Activated naive CD4-positive, alpha-beta T cell treated with anti-CD3 and anti-CD28 coated beads, Interleukin-2, amount 50 U/mL, for 24 hours (primary cell): ENCODE measurements around the gene FAM171A1.
"Not testable (repeated sequence)": the region's sequence is repeated elsewhere in the genome, so short reads cannot be mapped to it uniquely, and the experiment has no call there.

Experiments
- H3K27ac Mint-ChIP-seq: one replicate; pipeline ENCODE4 v1.8.0; 2021; ENCODE audit warnings: mild to moderate bottlenecking, mixed read lengths
- H3K27me3 Mint-ChIP-seq: one replicate; pipeline ENCODE4 v1.8.0; 2021; ENCODE audit warnings: mixed read lengths
- H3K36me3 Mint-ChIP-seq: one replicate; pipeline ENCODE4 v1.8.0; 2021; ENCODE audit warnings: mixed read lengths
- H3K4me1 Mint-ChIP-seq: one replicate; pipeline ENCODE4 v1.8.0; 2021; ENCODE audit warnings: mixed read lengths
- H3K4me3 Mint-ChIP-seq: one replicate; pipeline ENCODE4 v1.8.0; 2021; ENCODE audit warnings: mild to moderate bottlenecking, mixed read lengths
- H3K9me3 Mint-ChIP-seq: one replicate; pipeline ENCODE4 v1.8.0; 2021; ENCODE audit warnings: mixed read lengths

The FAM171A1 gene

DNA sequence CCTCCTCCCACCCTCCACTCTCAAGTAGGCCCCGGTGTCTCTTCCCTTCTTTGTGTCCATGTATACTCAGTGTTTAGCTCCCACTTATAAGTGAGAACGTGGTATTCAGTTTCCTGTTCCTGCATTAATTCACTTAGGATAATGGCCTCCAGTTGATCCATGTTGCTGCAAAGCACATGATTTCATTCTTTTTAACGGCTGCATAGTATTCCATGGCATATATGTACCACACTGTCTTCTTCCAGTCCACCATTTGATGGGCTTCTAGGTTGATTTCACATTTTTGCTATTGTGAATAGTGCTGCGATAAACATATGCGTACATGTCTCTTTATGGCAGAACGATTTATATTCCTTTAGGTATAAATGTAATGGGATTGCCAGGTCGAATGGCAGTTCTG, 51.0 kb downstream of the FAM171A1 start:
- H3K36me3 Mint-ChIP-seq: no peaks in the 10 kb centered on the region
- H3K9me3 Mint-ChIP-seq: no peaks in the 10 kb centered on the region
- no peaks in the 10 kb centered on the region for H3K4me1 Mint-ChIP-seq
- H3K4me3 Mint-ChIP-seq: no peak overlapping the region
- H3K27me3 Mint-ChIP-seq: no peaks in the 10 kb centered on the region
- peak overlapping the region; percentile 43 for H3K27ac Mint-ChIP-seq

DNA sequence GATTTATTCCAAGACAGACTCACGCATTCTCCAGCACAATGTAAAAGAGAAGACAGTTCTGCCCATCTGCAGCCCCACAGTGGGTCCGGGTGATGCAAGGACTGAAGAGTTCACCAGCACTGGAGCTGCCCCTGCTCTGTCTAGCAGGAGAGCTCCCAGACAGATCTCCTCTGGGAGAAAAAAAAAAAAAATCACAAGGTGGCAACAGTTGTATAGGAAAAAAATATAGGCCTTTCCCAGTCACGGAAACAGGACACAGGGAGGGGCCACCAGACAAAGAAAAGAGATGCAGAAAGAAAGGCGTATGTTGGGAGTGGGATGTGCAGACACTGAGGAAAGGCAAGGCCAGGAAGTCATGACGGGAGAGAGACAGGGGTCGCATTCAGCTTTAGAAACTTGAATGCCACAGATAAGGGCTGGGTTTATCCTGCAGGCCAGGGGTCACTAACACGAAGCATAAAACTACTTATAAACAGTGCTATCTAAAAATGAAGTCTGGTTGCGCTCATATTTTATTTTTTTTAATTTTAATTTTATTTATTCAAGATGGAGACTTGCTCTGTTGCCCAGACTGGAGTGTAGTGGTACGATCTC, 54.1 kb downstream of the FAM171A1 start:
- H3K4me1 Mint-ChIP-seq: no peaks in the 10 kb centered on the region
- no peaks in the 10 kb centered on the region for H3K9me3 Mint-ChIP-seq
- no peak overlapping the region for H3K4me3 Mint-ChIP-seq
- H3K36me3 Mint-ChIP-seq: no peaks in the 10 kb centered on the region
- H3K27ac Mint-ChIP-seq: no peak overlapping the region
- no peaks in the 10 kb centered on the region for H3K27me3 Mint-ChIP-seq

DNA sequence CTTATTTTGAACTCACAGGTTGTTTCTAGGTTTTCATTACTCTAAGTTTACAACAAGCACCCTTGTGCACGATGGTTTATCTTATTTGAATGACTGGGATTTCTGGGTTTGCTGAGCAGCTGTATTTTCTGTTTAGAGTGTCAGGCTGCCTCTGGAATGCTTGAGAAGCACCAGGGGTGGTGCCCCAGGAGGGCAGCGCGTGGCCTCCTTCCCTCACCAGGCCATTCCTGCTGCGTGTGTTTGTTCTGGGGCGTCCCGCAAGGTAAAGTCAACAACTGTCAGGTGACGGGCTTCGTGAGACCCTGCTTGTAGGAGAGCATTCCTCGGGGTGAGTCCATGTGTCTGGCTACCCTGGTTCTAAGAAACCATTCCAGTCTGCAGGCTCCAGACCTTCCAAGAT, 54.9 kb downstream of the FAM171A1 start:
- no peaks in the 10 kb centered on the region for H3K36me3 Mint-ChIP-seq
- H3K9me3 Mint-ChIP-seq: no peaks in the 10 kb centered on the region
- H3K27ac Mint-ChIP-seq: no peak overlapping the region
- no peaks in the 10 kb centered on the region for H3K27me3 Mint-ChIP-seq
- no peak overlapping the region for H3K4me3 Mint-ChIP-seq
- no peaks in the 10 kb centered on the region for H3K4me1 Mint-ChIP-seq

DNA sequence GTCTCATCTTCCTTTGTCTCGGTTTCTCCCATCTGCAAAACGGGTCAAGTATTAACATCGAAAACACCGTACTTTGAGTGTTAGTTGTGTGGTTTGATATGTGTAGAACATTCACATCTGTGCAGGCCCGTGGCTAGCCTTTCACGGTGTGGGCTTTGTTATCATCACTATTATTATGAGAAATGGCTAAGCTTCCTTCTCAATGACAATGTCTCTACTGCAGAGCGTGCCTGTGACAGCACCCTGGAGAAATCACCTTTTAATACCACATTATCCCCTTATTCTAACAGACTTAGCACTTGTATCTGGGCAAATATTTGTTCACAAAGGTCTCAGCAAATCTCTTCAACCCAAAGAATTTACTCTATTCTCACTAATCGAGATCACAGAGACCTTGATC, 55.8 kb downstream of the FAM171A1 start:
- H3K27ac Mint-ChIP-seq: no peak overlapping the region

DNA sequence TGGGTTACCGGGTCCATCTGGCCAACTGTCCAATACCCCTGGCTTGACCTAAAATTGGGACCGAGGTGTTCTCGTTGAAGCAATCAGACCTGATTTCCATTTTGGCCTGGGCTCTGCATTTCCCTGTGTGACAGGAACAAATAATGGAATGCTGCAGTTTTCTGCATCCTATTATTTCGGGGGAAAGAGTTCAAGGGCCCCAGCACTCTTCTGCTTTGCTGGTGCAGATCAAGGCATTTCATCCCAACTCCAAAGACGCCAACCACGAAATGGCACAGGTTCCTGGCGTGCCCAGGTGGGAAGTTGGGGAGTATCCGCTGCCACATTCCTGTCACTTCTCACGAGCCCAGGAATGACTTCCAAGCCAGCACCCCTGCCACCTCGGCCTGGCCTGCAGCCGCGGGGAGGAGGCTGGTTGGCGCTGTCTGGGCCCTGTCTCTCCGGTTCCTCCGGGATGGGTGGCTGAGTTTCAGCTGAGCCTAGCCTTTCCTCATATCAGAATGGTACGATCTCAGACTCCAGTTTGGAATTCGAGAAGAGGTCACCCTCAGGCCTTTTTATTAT, 56.5 kb downstream of the FAM171A1 start:
- Mint-ChIP-seq H3K4me3 (no peak overlapping the region), H3K27ac (no peak overlapping the region), H3K36me3 (no peaks in the 10 kb centered on the region), H3K9me3 (no peaks in the 10 kb centered on the region), H3K4me1 (no peaks in the 10 kb centered on the region), H3K27me3 (no peaks in the 10 kb centered on the region)

More for the DNA sequence above, 55.8 kb downstream of the FAM171A1 start:
- Mint-ChIP-seq H3K4me3 (no peak overlapping the region), H3K4me1 (no peaks in the 10 kb centered on the region), H3K9me3 (no peaks in the 10 kb centered on the region), H3K36me3 (no peaks in the 10 kb centered on the region), H3K27me3 (no peaks in the 10 kb centered on the region)

DNA sequence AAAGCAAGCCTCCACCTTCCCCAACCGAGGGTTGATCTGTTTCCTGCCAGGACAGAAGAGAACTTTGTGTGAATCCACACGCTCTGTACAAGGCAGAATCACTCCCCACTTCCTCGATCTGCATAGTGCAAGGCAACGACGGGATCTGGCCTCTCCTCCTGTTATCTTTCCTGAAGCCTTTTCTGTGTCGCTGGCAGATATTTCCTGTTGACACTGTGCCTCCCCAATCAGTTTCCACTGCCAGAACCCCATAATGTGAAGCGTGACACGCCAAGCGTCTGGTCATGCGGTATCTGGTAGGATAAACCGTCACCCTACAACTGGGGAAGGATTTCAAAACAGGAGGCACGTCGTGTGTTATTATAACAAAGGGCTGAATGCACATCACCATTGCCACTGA, 57.2 kb downstream of the FAM171A1 start:
- Mint-ChIP-seq H3K4me1 (no peaks in the 10 kb centered on the region), H3K36me3 (no peaks in the 10 kb centered on the region), H3K27me3 (no peaks in the 10 kb centered on the region), H3K4me3 (no peak overlapping the region), H3K9me3 (no peaks in the 10 kb centered on the region), H3K27ac (no peak overlapping the region)

DNA sequence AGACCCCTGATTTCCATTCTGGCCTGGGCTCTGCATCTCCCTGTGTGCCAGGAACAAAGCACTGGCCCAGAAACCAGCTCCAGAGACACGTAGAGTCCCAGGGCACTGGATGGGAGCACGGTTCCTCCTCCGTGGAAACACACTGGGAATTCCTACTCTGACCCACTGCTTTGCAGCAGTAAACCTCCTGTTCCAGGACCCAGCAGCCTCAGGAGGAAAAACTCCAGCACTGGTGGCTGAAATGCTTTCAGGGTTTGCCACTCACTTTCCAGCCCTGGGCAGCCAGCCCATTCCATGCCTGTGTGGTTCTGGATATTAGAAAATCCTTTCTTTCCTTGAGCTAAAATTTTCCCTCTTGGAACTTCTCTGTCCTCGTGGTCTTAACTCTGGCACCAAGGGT, 58.0 kb downstream of the FAM171A1 start:
- no peaks in the 10 kb centered on the region for H3K4me1 Mint-ChIP-seq
- H3K36me3 Mint-ChIP-seq: no peaks in the 10 kb centered on the region
- no peak overlapping the region for H3K27ac Mint-ChIP-seq
- H3K9me3 Mint-ChIP-seq: no peaks in the 10 kb centered on the region
- H3K4me3 Mint-ChIP-seq: no peak overlapping the region
- H3K27me3 Mint-ChIP-seq: no peaks in the 10 kb centered on the region

DNA sequence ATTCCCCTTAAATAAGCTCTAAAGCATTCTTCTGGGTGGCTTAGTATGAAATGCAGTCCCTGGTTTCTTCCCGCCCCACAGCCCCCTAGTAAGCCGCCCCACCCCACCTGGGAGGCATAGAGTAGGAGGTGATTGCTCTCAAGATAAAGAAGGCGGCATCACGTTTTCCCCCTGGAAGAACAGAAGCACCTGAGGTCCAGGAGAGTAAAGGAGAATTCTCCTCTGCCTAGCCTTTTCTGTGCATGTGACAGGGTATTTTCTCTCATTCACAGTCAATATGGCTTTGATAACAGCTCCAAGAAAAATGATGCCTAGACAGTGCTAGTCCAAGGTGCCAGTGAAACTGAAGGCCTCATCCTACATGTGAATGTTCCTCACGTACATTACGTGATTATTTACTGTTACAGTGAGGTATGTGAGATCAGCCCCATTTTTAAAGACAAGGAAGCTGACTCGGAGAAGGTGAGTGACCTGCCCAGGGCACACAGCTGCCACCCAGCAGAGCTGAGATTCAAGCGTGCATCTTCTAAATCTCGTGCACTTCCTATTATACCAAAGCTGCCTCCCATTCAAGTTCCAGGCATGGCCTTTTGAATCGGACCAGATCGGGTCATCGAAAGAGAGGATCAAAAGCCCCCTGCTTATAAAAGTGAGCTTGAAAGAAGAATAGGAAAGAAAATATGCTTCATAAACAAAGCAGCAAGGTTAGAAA, 59.4 kb downstream of the FAM171A1 start:
- Mint-ChIP-seq H3K27me3 (no peaks in the 10 kb centered on the region), H3K4me1 (no peaks in the 10 kb centered on the region), H3K9me3 (no peaks in the 10 kb centered on the region), H3K4me3 (no peak overlapping the region), H3K36me3 (no peaks in the 10 kb centered on the region), H3K27ac (no peak overlapping the region)

DNA sequence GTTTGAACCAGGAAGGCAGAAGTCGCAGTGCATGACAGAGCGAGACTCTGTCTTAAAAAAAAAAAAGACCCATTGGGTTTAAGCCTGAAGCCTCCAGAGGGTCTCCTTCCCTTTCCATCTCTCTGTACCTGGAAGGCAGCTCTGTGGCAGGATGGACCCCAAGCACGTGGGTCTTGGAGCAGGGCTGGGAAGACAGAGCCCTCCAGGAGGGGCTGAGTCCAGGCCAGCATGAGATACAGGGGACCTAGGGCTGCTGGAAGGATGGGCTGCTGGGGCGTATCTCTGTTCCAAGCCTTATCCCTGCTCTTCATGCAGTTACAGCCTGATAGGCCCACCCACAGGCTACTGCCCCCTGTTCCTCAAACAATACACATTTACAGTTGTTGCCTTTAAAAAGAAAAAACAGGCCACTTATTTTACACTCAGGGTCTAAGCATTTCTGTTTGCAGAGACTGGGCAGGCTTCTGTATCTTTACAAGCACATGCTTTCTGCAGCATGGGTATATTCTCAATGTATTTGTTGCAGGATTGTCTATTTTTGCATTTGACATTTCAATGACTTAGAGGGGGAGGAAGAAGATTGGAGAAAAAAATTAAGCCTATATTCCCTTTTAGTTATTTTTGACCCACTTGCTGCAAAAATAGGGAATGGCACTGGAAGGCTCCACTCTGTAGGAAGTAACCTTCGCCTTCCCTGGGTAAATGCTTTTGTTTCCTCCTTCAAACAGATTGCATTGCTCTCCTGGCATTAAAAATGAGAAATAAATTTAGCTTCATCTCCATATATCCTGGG, 60.1 kb downstream of the FAM171A1 start:
- no peak overlapping the region for H3K27ac Mint-ChIP-seq
- no peaks in the 10 kb centered on the region for H3K36me3 Mint-ChIP-seq
- H3K4me3 Mint-ChIP-seq: no peak overlapping the region
- H3K4me1 Mint-ChIP-seq: no peaks in the 10 kb centered on the region
- no peaks in the 10 kb centered on the region for H3K9me3 Mint-ChIP-seq
- H3K27me3 Mint-ChIP-seq: no peaks in the 10 kb centered on the region

DNA sequence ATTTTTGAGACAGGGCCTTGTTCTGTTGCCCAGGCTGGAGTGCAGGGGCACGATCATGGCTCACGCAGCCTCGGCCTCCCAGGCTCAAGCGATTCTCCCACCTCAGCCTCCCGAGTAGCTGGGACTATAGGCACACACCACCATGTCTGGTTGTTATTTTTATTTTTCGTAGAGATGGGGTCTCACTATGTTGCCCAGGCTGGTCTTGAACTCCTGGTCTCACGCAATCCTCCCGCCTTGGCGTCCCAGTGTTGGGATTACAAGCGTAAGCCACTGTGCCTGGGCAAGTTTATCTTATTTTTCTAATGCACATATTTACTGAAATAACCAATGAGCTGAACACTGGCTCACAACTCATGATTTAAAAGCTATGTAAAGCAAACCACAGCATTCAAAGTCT, 61.9 kb downstream of the FAM171A1 start:
- H3K4me3 Mint-ChIP-seq: no peak overlapping the region
- H3K36me3 Mint-ChIP-seq: no peaks in the 10 kb centered on the region
- H3K27ac Mint-ChIP-seq: no peak overlapping the region
- H3K4me1 Mint-ChIP-seq: no peaks in the 10 kb centered on the region
- no peaks in the 10 kb centered on the region for H3K9me3 Mint-ChIP-seq
- no peaks in the 10 kb centered on the region for H3K27me3 Mint-ChIP-seq

DNA sequence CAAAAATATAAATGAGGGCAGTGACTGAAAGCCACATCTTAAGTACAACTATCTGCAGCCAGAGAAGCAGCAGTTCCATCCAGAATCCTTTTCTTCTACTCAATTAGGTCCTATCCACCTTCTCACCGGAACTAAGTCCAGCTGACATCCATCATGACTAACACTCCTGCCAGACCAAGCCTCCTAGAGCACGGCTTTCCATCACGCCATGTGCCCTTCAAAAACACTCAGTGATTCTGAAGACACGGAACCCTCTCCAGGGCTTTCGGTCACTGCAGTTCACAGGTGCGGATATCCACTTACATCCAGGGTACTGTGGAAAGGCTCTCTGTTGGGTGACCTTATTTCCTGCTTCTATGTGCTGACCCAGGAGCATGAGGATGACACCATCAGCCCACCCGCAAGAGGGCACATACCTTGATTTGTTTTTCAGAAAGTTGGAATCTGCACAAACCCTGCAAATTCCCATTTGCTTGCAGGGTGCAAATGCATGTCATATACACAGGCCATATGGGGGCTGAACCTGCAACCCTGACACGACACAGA, 64.3 kb downstream of the FAM171A1 start:
- Mint-ChIP-seq H3K4me1 (no peaks in the 10 kb centered on the region), H3K9me3 (no peaks in the 10 kb centered on the region), H3K36me3 (no peaks in the 10 kb centered on the region), H3K27me3 (no peaks in the 10 kb centered on the region), H3K27ac (no peak overlapping the region), H3K4me3 (no peak overlapping the region)

DNA sequence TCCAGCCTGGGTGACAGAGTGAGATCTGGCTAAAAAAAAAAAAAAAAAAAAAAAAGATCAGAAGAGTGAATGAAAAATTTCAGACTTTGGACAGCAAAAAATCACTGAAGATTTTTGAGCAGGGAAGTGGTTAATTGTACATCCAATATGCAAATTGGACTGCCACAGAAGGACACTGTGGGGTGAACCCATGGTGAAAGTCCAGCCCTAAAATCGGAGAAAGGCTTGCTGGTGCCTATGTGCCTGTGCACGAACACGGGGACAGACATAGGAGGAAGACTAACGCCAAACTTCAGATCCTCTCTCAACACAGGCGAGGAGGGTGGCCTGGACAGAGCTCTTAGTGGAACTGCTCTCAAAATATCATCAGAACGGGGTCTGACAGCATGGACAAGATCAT, 65.5 kb downstream of the FAM171A1 start:
- Mint-ChIP-seq H3K27me3 (peaks cover under 1% of the 10 kb centered on the region), H3K4me3 (no peak overlapping the region), H3K27ac (no peak overlapping the region), H3K9me3 (no peaks in the 10 kb centered on the region), H3K36me3 (no peaks in the 10 kb centered on the region), H3K4me1 (no peaks in the 10 kb centered on the region)

DNA sequence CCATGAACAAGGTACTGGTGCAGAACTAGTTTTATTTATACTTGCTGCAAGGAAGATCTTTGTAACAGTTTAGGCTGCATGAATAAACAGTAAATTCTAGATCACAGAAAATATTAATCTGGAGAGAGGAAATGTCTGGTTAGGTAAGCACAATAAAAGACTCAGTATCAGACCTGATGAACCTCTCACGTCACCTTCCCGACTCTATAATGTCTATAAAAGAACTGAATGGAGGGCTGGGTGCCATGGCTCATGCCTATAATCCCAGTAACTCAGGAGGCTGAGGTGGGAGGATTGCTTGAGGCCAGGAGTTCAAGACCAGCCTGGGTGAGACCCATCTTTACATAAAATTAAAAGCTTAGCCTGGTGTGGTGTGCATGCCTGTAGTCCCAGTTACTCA, 65.9 kb downstream of the FAM171A1 start:
- Mint-ChIP-seq H3K27ac (no peak overlapping the region), H3K4me3 (no peak overlapping the region), H3K27me3 (peaks cover 2% of the 10 kb centered on the region), H3K36me3 (no peaks in the 10 kb centered on the region), H3K9me3 (no peaks in the 10 kb centered on the region), H3K4me1 (no peaks in the 10 kb centered on the region)

DNA sequence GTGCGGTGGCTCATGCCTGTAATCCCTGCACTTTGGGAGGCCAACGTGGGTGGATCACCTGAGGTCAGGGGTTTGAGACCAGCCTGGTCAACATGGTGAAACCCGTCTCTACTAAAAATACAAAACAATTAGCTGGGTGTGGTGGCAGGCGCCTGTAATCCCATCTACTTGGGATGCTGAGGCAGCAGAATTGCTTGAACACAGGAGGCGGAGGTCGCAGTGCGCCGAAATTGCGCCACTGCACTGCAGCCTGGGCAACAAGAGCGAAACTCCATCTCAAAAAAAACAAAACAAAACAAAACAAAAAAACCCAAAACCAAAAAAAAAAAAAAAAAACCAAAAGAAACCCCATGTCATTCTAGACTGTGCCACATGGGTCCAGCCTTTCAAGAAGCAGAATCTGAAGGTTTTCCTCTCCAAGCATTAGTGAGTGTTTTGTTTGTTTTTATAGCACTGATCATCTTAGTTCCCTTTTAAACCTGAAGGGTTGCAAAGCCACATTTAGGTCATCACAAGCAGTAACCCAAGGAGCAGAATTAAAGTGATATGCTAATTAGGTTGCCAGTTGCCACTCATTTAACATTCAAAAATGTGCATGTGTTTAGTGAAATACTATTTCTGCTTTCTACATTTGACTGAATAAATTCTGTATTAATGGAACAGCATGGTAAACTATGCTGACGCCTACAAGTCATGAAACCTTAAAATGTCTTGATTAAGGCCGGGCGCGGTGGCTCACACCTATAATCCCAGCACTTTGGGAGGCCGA, 68.7 kb downstream of the FAM171A1 start:
- not testable (repeated sequence) for H3K27me3 Mint-ChIP-seq, H3K9me3 Mint-ChIP-seq

DNA sequence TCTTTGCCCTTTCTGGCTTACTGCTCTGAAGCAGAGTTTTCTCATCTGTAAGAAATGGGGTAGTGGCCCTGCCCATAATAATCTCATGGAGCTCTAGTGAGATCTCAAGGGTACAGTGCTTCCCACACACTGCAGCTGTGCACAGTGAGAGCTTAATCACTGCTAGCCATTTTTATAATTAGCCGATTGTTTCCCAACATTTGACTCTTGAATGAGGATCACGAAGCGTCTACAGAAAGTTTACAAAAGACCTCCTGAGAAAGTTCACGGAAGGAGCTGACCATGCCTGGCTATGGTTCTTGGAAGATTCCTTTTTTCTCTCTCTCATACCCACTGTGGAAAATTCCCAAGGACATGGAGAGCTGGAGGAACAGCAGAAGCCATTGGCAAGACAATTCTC, 70.4 kb downstream of the FAM171A1 start:
- Mint-ChIP-seq H3K27me3 (peaks cover 2% of the 10 kb centered on the region), H3K36me3 (peaks cover 2% of the 10 kb centered on the region), H3K9me3 (no peaks in the 10 kb centered on the region), H3K27ac (no peak overlapping the region), H3K4me1 (no peaks in the 10 kb centered on the region), H3K4me3 (no peak overlapping the region)

More for the DNA sequence above, 68.7 kb downstream of the FAM171A1 start:
- H3K4me3 Mint-ChIP-seq, H3K4me1 Mint-ChIP-seq, H3K36me3 Mint-ChIP-seq, H3K27ac Mint-ChIP-seq: not testable (repeated sequence)
